Measurements from ENCODE around the gene RUNX1. TPM values are rescaled to one million over a fixed set of nuclear protein-coding genes. Genes with fewer than 3 reads are reported as not detected.
A peak's percentile ranks its signal among the peaks of the same experiment; 100 is the strongest.

RUNX1 gene
- total and polyA plus RNA-seq, 2 of the 13 experiments (the other 11 are each of a cell fraction or from before 2014, with no cell fraction given): 5.4 to 6.4 TPM

DNA sequence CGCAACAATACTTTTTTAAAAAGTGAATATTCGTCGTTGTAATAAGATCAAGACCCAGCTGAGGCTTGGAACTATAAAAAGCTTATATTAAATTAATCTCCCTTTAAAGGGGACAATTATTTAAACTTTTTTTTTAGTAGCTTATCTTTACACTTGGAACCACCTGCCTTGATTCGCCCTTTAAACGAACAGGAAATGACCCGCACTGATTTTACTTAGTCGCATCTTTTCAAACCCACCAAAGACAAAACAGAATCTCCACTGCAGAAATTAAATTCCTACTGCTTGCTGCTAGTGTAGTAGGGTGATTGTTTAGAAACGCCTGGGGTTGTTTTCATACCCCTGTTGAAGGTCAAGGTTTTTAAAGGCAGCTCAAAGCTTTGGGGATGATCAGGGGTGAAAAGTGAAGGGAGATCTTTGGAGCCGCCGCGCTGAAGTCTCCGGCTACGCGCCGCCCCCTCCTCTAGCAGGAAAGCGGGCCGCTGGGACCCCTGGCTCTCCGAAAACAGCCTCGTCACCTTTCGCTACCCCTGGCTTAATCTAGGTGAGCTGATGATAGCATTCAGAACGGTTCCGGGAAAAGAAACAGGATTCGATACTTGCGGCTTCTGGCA, 163.4 kb downstream of the RUNX1 start (continued):
- TF ChIP-seq, protein P1, sequence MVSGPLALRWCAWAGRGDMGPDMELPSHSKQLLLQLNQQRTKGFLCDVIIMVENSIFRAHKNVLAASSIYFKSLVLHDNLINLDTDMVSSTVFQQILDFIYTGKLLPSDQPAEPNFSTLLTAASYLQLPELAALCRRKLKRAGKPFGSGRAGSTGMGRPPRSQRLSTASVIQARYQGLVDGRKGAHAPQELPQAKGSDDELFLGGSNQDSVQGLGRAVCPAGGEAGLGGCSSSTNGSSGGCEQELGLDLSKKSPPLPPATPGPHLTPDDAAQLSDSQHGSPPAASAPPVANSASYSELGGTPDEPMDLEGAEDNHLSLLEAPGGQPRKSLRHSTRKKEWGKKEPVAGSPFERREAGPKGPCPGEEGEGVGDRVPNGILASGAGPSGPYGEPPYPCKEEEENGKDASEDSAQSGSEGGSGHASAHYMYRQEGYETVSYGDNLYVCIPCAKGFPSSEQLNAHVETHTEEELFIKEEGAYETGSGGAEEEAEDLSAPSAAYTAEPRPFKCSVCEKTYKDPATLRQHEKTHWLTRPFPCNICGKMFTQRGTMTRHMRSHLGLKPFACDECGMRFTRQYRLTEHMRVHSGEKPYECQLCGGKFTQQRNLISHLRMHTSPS (CRISPR knock-in tag; IDR thresholded peaks at IDR 0.05; ENCODE audit: low read depth): no peak
- TF ChIP-seq SALL1 (CRISPR knock-in tag; IDR thresholded peaks at IDR 0.05) (0 out of 2 replicates have a peak, but pooled peaks have one; percentile 26), POLR2G (IDR thresholded peaks at IDR 0.05; ENCODE audit: low read depth, low read length) (peak; percentile 27; the same call in 1 of the 2 replicates), ZNF441 (CRISPR knock-in tag; IDR thresholded peaks at IDR 0.05; ENCODE audit: borderline replicate concordance) (0 out of 2 replicates have a peak, but pooled peaks have one; percentile 46), TCF7 (IDR thresholded peaks at IDR 0.05; ENCODE audit: low read depth) (peak; percentile 26; the same call in 1 of the 2 replicates), NCOA2 (CRISPR knock-in tag; IDR thresholded peaks at IDR 0.05) (peak; percentile 11; the same call in 1 of the 2 replicates), WIZ (CRISPR knock-in tag; IDR thresholded peaks at IDR 0.05) (no peak), RARA (CRISPR knock-in tag; IDR thresholded peaks at IDR 0.05) (peak; percentile 38), HMG20A (CRISPR knock-in tag; IDR thresholded peaks at IDR 0.05; ENCODE audit: borderline replicate concordance) (peak; percentile 25; the same call in 1 of the 2 replicates), NR2F6 (IDR thresholded peaks at IDR 0.05) (peak; percentile 33; the same call in 1 of the 2 replicates), NR2F6 (CRISPR knock-in tag; IDR thresholded peaks at IDR 0.05) (0 out of 2 replicates have a peak, but pooled peaks have one; percentile 11), KMT2A (CRISPR knock-in tag; IDR thresholded peaks at IDR 0.05) (peak; percentile 32; the same call in 1 of the 2 replicates), ZFP36L2 (CRISPR knock-in tag; IDR thresholded peaks at IDR 0.05) (no peak), NCOR1 (IDR thresholded peaks at IDR 0.05; ENCODE audit: borderline replicate concordance, low read length) (0 out of 2 replicates have a peak, but pooled peaks have one; percentile 43), BRF2 (CRISPR knock-in tag; IDR thresholded peaks at IDR 0.05) (0 out of 2 replicates have a peak, but pooled peaks have one; percentile 38), SNAPC5 (CRISPR knock-in tag; IDR thresholded peaks at IDR 0.05; ENCODE audit: borderline replicate concordance) (0 out of 2 replicates have a peak, but pooled peaks have one; percentile 34), SP5 (CRISPR knock-in tag; IDR thresholded peaks at IDR 0.05; ENCODE audit: borderline replicate concordance, low read depth) (no peak), ZNF292 (CRISPR knock-in tag; IDR thresholded peaks at IDR 0.05; ENCODE audit: borderline replicate concordance, low read depth) (peak; percentile 42), KMT2B (CRISPR knock-in tag; IDR thresholded peaks at IDR 0.05) (peak; percentile 52), ATRX (CRISPR knock-in tag; IDR thresholded peaks at IDR 0.05; ENCODE audit: borderline replicate concordance) (no peak), ZNF644 (CRISPR knock-in tag; IDR thresholded peaks at IDR 0.05; ENCODE audit: low read depth) (no peak), DNMT3B (CRISPR knock-in tag; conservative IDR thresholded peaks at IDR 0.05) (peak; percentile 27; the same call in 1 of the 2 replicates), HOXA3 (CRISPR knock-in tag; IDR thresholded peaks at IDR 0.05) (0 out of 2 replicates have a peak, but pooled peaks have one; percentile 12), ZNF276 (CRISPR knock-in tag; IDR thresholded peaks at IDR 0.05; ENCODE audit: low read depth) (no peak)
- TF ChIP-seq, protein P2, sequence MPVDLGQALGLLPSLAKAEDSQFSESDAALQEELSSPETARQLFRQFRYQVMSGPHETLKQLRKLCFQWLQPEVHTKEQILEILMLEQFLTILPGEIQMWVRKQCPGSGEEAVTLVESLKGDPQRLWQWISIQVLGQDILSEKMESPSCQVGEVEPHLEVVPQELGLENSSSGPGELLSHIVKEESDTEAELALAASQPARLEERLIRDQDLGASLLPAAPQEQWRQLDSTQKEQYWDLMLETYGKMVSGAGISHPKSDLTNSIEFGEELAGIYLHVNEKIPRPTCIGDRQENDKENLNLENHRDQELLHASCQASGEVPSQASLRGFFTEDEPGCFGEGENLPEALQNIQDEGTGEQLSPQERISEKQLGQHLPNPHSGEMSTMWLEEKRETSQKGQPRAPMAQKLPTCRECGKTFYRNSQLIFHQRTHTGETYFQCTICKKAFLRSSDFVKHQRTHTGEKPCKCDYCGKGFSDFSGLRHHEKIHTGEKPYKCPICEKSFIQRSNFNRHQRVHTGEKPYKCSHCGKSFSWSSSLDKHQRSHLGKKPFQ (CRISPR knock-in tag; IDR thresholded peaks at IDR 0.05; ENCODE audit: insufficient replicate concordance): no peak

All from HepG2 (cell line).